T-helper 2 cell treated with Interferon-gamma antibody and Interleukin-4, amounts not matched to agents 100 ng/mL and 5 ng/mL, for 36 hours (primary cell): ENCODE results near the gene LRP8. TPM values are rescaled to one million over a fixed set of nuclear protein-coding genes. Genes with fewer than 3 reads are reported as not detected.

Experiments
- intact Hi-C: fragments of 100-400 bp; cut with micrococcal nuclease; formaldehyde crosslinking; loops from one replicate; pipeline ENCODE4 v1.15.1; 2023
- total RNA-seq: library from RNA; stranded (reverse); gene quantifications from 2 replicates; pipeline ENCODE4 v1.2.3, GENCODE V29; 2022

Gene LRP8
- total RNA-seq, 1 donor from 2014 or later, result 57.9 TPM

DNA sequence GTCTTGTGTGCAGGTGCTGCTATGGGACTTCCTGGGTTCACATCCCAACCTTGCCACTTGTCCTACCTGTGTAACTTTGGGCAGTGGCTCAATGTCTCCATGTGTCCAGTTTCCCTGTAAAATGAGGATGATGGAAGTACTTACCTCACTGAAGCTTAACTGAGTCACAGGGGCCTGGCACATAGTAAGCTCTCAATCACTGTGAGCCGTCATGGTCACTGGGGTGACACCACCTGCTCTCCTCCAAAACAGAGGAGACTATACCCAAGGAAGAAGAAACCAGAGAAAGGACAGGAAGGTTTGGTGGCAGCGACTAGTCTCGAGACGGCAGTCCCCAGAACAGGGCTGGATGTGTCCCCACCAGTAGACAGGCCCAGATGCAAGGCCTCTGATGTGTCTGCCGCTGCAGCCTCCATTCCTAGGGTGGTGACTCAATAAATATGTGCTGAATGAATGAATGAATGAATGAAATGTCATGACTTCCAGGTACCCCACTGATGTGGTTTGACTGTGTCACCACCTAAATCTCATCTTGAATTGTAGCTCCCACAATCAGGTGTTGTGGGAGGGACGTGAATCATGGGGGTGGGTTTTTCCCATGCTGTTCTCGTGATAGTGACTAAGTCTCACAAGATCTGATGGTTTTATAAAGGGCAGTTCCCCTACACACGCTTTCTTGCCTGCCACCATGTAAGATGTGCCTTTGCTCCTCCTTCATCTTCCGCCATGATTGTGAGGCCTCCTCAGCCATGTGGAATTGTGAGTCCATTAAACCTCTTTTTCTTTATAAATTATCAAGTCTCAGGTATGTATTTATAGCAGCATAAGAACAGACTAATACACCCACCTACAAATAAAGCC lies 13.0 kb upstream of the LRP8 start:
- intact Hi-C loops, result no loop called here

DNA sequence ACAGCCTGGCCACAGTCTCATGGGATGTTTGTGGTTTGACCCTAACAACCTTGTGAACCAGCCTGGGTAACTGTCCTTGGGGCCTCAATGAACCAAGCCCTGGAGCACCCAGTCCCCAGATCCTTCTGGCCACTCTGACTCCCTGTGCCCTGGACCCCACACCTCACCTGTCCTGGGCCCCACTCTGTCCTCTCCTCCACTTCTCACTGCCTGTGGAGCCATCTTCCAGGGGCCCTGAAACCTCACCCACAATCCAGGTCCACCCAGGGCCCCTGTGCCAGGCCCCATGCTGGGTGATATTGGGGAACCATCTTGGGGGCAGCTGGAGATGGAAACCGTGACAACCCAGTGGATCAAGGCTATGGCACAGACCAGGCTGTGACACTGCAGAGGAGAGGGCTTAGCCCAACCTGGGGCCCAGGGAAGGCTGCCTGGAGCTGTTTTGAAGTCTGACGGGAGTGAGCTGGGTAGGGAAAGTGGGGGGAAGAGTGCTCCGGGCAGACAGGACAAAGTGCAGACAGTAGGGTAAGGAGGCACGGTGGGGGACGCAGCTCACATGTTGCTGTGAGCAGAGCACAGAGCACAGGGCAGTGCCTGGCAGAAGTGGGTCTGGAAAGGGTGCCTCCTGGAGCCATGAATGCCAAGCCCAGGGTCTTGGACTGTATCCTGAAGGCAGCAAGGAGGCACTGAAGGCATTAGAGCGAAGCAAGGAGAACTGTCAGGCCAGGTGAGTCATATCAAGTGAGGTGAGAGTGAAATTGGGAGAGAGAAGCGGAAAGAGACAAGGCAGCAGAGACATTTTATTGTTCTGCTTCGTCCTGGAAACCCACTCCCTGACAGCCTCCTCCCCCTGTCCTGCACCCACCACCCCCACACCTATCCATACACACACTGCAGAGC lies 12.1 kb upstream of the LRP8 start:
- intact Hi-C loops, result no loop called here

DNA sequence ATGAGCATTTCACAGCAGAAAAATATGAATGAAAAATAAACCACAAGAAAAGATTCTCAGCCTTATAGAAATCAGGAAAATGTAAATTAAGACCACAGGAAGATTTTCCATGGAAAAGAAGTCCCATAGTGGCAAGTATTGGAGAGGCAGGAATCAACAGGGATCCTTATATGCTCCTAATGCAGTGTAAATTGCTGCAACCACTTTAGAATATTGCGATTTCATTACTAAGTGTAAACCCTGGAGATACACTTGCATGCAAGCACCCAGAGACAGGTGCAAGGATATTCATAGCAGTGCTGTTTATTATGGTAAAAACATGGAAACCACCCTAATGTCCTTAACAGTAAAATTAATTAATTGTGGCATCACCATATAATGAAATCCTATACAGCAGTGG lies 10.6 kb upstream of the LRP8 start:
- intact Hi-C loops, result no loop called here

DNA sequence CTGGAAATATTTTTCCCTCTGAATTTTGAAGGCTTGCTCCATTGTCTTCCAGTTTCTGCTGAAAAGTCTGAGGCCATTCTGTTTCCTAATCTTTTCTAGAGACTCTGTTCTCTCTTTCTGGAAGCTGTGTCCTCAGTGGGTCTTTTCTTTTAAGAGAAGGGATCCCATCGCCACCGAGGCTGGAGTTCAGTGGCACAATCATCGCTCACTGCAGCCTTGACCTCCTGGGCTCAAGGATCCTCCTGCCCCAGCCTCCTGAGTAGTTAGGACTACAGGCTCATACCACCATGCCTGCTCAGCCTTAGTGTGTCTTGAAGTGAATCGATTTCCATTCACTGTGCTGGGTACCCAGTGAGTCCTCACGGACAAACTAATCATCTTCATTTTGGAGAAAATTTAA lies 9.6 kb upstream of the LRP8 start:
- intact Hi-C loops, result no loop called here

DNA sequence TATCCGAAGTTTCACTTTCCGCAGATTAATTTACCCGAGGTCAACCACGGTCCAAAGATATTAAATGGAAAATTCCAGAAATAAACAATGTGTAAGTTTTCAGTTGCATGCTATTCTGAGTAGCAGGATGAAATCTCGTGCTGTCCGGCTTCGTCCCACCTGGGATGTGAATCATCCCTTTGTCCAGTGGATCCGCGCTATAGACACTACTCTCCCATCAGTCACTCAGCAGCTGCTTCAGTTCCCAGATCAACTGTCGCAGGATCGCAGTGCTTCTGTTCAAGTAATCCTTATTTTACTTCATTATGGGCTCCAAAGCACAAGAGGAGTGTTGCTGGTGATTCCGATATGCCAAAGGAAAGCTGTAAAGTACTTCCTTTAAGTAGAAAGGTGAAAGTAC lies 8.3 kb upstream of the LRP8 start:
- intact Hi-C loops, result no loop called here

GRCh38 chr1:53335661-53336060 lies 7.8 kb upstream of the LRP8 start:
- intact Hi-C loops, result no loop called here

GRCh38 chr1:53334781-53335180 lies 6.9 kb upstream of the LRP8 start:
- intact Hi-C loops, result no loop called here

DNA sequence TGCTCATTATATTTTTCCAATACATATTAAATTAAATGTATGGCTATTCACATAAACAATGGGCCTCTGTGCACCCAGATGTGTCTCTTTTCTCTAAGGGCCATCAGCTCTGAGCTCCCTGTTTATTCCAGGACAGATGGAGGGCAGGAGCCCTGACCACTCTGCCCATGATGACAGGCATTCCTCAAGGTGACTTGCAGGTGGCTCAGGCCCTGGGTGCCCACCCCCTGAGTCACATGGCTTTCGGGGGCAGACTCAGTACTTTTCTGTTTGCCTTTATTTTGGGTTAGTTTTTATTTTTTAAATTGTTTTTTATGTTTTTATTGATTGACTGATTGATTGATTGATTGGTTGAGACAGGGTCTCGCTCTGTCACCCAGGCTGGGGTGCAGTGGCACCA lies 6.4 kb upstream of the LRP8 start:
- intact Hi-C loops, result no loop called here

DNA sequence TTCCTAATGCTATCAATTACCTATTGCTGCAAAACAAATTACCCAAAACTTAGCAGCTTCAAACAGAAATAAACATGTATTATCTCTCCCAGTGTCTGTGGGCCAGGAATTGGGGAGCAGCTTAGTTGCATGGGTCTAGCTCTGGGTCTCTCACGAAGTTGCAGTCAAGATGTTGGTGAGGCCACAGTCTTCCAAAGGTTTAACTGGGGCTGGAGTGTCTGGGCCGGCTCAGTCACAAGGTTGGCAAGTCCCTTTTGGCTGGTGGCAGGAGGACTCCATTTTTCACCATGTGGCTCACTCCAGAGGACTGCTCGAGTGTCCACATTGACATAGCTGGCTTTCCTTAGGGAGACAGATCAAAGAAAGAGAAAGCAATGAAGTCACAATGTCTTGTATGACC lies 5.0 kb upstream of the LRP8 start:
- intact Hi-C loops, result no loop called here

GRCh38 chr1:53332186-53332564 lies 4.3 kb upstream of the LRP8 start:
- intact Hi-C loops, result no loop called here

GRCh38 chr1:53331446-53332185 lies 3.7 kb upstream of the LRP8 start:
- intact Hi-C loops, result no loop called here

- intact Hi-C loops, result no loop called here
Measured at GRCh38 chr1:53330819-53331218, 2.9 kb upstream of the LRP8 start.

GRCh38 chr1:53328541-53329499 lies 950 bp upstream of the LRP8 start:
- intact Hi-C loops, result loop anchor here (1.0 to 10.0 kb wide), 10 partner anchors 37 to 1712 kb away; partner anchors contain the start of genes BTF3L4, CC2D1B, IFT25 and LRRC42

- intact Hi-C loops, result loop anchor here (2.0 to 10.0 kb wide), 9 partner anchors 35 to 1710 kb away; partner anchors contain the start of genes BTF3L4, CC2D1B, IFT25 and LRRC42
Measured at GRCh38 chr1:53327182-53327913, 522 bp downstream of the LRP8 start.

GRCh38 chr1:53326598-53327181 lies 1.2 kb downstream of the LRP8 start:
- intact Hi-C loops, result loop anchor here (1.0 to 10.0 kb wide), 14 partner anchors 34 to 1709 kb away; partner anchors contain the start of genes BTF3L4, CC2D1B, CPT2 and CZIB

GRCh38 chr1:53326088-53326597 lies 1.7 kb downstream of the LRP8 start:
- intact Hi-C loops, result loop anchor here (1.0 to 10.0 kb wide), 14 partner anchors 34 to 1709 kb away; partner anchors contain the start of genes BTF3L4, CC2D1B, CPT2 and CZIB

- intact Hi-C loops, result loop anchor here (1.0 to 10.0 kb wide), 14 partner anchors 33 to 1708 kb away; partner anchors contain the start of genes BTF3L4, CC2D1B, CPT2 and CZIB
Measured at GRCh38 chr1:53325326-53326087, 2.4 kb downstream of the LRP8 start.
